ENCODE measurements around the gene SYNE2.

Gene SYNE2

DNA sequence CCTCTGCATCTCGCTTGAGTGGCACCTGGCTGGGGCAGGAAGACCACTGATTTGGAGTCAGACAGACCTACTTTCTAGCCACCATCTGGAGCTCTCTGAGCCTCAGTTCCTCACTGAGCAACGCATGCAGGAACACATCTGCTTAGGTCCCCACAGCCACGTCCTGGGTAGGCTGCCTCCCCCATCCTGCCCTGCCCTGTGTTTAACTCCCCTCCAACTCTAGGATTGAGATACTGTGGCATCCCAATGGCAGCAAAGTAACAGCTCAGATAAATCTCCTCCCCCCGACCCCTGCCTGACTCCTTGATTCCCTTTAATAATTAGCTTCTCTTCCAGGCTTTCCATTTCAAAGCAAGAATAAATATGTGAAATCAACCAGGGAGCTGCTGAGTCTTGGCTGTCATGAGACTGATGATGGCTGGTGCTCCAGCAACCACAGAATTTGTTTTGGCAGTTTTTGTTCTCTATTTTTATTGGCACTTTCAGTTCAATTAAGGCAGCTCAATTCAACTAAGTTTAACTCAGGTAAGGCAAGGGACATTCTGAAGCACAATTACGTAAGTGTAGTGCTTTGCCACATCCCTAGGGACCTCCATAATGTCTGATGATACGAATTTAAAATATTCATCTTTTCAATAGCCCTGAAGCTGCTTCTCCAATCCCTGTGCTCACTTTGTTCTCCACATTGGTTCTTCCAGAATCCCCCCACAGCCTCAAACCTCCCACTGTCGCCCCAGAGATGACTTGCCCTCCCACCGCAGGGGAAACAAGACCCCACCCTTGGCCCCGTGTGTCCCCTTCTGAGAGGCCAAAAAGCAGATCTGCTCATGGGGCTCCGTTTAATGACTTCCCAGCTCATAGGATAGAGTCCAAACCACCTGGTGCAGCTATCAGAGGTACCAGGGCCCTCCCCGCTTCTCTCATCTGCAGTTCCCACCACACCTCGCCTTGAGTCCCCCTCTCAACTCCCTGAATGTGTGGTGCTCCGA is 383.1 kb downstream of the SYNE2 start:
- no peak overlapping the region for H3K4me3 ChIP-seq (ENCODE audit: low read depth, low read length)

GRCh38 chr14:64238049-64238448 is 385.2 kb downstream of the SYNE2 start:
- no peak overlapping the region for H3K4me3 ChIP-seq (ENCODE audit: low read depth, low read length)

DNA sequence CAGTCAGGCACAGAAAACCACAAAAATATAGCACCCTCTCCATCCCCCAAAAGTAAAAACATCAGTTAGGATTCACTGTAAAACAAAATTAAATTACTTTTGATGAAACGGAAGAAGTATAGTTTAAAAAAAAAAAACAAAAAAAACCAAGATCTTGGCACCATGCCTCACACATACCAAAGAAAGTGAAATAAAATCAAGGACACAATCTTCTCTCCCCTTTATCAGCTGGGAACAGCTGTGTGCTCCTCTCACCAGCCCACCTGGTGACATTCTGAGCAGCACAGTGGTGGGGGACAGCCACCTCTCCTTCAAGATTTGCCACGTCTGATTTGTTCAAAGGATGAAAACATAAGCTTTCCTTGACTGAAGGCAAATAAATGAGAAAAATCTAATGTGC is 385.8 kb downstream of the SYNE2 start:
- no peak overlapping the region for H3K4me3 ChIP-seq (ENCODE audit: low read depth, low read length)

DNA sequence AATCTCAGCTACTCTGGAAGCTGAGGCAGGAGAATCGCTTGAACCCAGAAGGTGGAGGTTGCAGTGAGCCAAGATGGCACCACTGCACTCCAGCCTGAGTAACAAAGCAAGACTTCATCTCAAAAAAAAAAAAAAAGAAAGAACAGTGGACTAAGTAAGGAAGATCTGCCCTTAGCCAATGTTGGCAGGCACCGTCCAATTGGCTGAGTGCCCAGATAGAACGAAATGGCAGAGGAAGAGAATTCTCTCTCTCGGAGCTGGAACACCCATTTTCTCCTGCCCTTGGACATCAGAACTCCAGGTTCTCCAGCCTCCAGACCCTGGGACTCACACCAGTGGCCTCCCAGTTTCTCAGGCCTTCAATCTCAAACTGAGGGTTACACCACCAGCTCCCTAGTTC is 391.5 kb downstream of the SYNE2 start:
- no peak overlapping the region for H3K4me3 ChIP-seq (ENCODE audit: low read depth, low read length)

GRCh38 chr14:64245491-64245890 is 392.7 kb downstream of the SYNE2 start:
- no peak overlapping the region for H3K4me3 ChIP-seq (ENCODE audit: low read depth, low read length)

GRCh38 chr14:64246688-64247087 is 393.9 kb downstream of the SYNE2 start:
- no peak overlapping the region for H3K4me3 ChIP-seq (ENCODE audit: low read depth, low read length)

GRCh38 chr14:64247195-64247594 is 394.4 kb downstream of the SYNE2 start:
- H3K4me3 ChIP-seq (ENCODE audit: low read depth, low read length): no peak overlapping the region

DNA sequence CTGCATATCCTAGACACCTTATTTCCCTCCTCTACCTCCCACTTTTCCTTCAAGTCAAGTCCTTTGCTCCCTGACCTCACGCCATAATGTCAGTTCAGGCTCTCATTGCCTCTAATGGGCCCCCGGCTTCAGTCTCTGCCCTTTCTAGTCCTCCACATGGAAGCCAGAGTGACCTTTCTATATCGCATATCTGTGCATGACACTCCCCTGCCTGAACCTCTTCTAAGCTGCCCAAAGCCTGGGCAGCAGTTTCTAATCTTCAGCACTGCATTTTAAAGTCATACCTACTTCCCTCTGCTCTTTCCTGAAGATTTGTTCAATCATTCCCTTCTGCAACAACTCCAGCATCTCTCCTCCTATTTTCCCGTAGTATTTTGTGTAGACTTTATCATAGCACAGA is 395.9 kb downstream of the SYNE2 start:
- H3K4me3 ChIP-seq (ENCODE audit: low read depth, low read length): no peak overlapping the region

DNA sequence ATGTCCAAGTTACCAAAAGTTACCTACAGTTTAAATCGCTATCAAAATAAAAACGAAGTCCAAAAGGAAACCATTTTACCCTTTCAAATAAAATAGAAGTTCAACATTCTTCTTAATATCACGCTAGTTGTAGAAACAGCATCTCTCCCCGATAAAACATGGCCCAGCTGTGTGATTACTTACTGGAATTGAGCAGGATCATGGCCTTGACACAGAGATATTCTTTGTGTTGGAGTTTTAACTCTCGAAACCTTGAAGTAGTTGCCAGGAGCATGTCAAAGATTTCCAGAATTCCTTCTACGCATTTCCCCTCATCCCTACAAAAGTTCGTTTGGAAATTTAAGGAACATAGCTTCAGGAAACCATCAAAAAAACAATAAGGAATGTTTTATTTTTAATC is 396.6 kb downstream of the SYNE2 start:
- no peak overlapping the region for H3K4me3 ChIP-seq (ENCODE audit: low read depth, low read length)

DNA sequence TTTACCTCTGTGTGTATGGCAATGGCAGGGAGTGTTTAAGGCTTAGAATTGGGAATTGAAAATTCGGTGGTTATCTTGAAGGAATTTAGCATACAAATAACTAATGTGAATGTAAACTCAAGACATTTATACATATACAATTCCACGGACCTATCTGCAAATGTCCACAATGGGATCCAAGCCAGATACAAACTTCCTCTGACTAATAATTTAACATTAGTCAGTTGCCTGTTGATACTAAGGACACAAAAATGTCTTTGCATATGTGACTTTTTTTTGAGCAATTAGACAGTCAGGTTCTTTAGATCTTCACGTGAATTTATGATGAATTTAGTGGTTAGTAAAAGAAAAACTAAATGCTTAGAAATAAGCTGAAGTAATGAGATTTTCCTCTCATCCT is 400.9 kb downstream of the SYNE2 start:
- H3K4me3 ChIP-seq (ENCODE audit: low read depth, low read length): no peak overlapping the region

- H3K4me3 ChIP-seq (ENCODE audit: low read depth, low read length): no peak overlapping the region
Observed at GRCh38 chr14:64255756-64256155, 403.0 kb downstream of the SYNE2 start.

DNA sequence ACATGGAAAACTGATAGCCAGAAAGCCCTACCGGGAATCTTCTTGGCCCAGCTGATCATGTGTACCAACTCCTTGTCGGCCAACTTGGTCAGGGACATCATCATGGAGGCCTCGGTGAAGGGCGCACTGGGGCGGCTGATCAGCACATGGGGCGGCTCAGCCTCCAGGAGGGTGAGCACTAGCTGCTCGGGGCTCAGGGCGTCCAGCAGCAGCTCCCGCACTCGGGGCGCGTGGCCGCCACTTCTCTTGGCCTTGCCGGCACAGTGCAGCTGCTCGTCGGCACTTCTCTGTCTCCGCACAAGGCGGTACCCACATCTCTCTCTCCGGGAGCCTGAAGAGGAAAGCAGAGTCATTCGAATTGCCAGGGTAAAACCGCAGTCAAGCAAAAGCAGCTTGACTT is 407.6 kb downstream of the SYNE2 start:
- H3K4me3 ChIP-seq (ENCODE audit: low read depth, low read length): no peak overlapping the region

GRCh38 chr14:64265222-64265621 is 412.4 kb downstream of the SYNE2 start:
- no peak overlapping the region for H3K4me3 ChIP-seq (ENCODE audit: low read depth, low read length)

- H3K4me3 ChIP-seq (ENCODE audit: low read depth, low read length): no peak overlapping the region
Observed at GRCh38 chr14:64266239-64266638, 413.4 kb downstream of the SYNE2 start.

- no peak overlapping the region for H3K4me3 ChIP-seq (ENCODE audit: low read depth, low read length)
Observed at GRCh38 chr14:64272019-64272418, 419.2 kb downstream of the SYNE2 start.

Data from iPS-11a (cell line).